Hippocampal formation (tissue), 2 donors: ENCODE results near the gene TTC17.

Experiments used
- DNase-seq, 2 donors: peaks; one replicate each; lab custom pipeline; 2025; lab: John Stamatoyannopoulos, UW

The TTC17 gene

GRCh38 chr11:43523632-43524031 lies 164.9 kb downstream of the TTC17 start:
- DNase-seq: no peak

GRCh38 chr11:43532041-43532440 lies 173.3 kb downstream of the TTC17 start:
- DNase-seq: no peak

- no peak for DNase-seq
These were observed 179.3 kb downstream of the TTC17 start for GRCh38 chr11:43537833-43538615.

- no peak for DNase-seq
These were observed 183.3 kb downstream of the TTC17 start for GRCh38 chr11:43541993-43542392.

GRCh38 chr11:43542750-43543712 lies 184.3 kb downstream of the TTC17 start:
- no peak for DNase-seq
